ENCODE measurements around the gene CACNA1C.

GRCh38 chr12:2466211-2466610 is 413.4 kb downstream of the CACNA1C start:
- TF ChIP-seq CTCF (conservative IDR thresholded peaks at IDR 0.05; ENCODE audit: low read depth, low read length) (no peak), MXI1 (IDR thresholded peaks at IDR 0.05; ENCODE audit: borderline replicate concordance, low read depth, low read length) (no peak), POLR2A (IDR thresholded peaks at IDR 0.05; ENCODE audit: low read depth, low read length) (no peak)

Data from IMR-90 (cell line).